CD8-positive, alpha-beta memory T cell (primary cell): Measurements from ENCODE around the gene FAM89B. TPM values are rescaled to one million over a fixed set of nuclear protein-coding genes. Genes with fewer than 3 reads are reported as not detected.

Source experiments
- CTCF ChIA-PET: fragments of 350-600 bp; sonication (Branson Sonifier 250); formaldehyde crosslinking; loops from one replicate; lab custom pipeline; 2021; ENCODE audit warnings: antibody characterized with exemption; lab: Charles Lee
- POLR2A ChIA-PET: fragments of 350-600 bp; sonication (Branson Sonifier 250); formaldehyde crosslinking; loops from one replicate; lab custom pipeline; 2021; ENCODE audit warnings: antibody characterized with exemption; lab: Charles Lee
- DNase-seq, 5 donors: peaks; one replicate each; pipeline versions ENCODE4 v3.0.0 to v3.0.0-alpha.2; 2020 to 2022; ENCODE audit warnings: mixed read lengths in 1 of 5
- H3K27ac ChIP-seq: one replicate; pipeline ENCODE4 v1.7.0; 2013; ENCODE audit warnings: low read depth, mild to moderate bottlenecking, low read length, moderate library complexity
- H3K27me3 ChIP-seq: 2 replicates; pipeline ENCODE4 v1.7.0; 2013; ENCODE audit warnings: low read length, mild to moderate bottlenecking; ENCODE audit not compliant: insufficient read depth, poor library complexity, severe bottlenecking
- H3K36me3 ChIP-seq: 2 replicates; pipeline ENCODE4 v1.7.0; 2013; ENCODE audit warnings: mild to moderate bottlenecking, low read length, moderate library complexity; ENCODE audit not compliant: insufficient read depth
- H3K4me1 ChIP-seq: 2 replicates; pipeline ENCODE4 v1.7.0; 2013; ENCODE audit warnings: mild to moderate bottlenecking, low read length, moderate library complexity; ENCODE audit not compliant: insufficient read depth
- H3K4me3 ChIP-seq: 2 replicates; pipeline ENCODE4 v1.7.0; 2013; ENCODE audit warnings: mild to moderate bottlenecking, low read length
- H3K9me3 ChIP-seq: 2 replicates; pipeline ENCODE4 v1.7.0; 2013; ENCODE audit warnings: mild to moderate bottlenecking, low read length
- H3K27ac Mint-ChIP-seq, 8 donors: one replicate each; pipeline ENCODE4 v1.8.0; 2020 to 2021; ENCODE audit warnings: mixed read lengths in 8 of 8, mild to moderate bottlenecking in 6 of 8, inconsistent platforms in 3 of 8, moderate library complexity in 3 of 8
- H3K27me3 Mint-ChIP-seq, 2 donors: one replicate each; pipeline ENCODE4 v1.8.0; 2020 to 2021; ENCODE audit warnings: mixed read lengths in 2 of 2, mild to moderate bottlenecking in 1 of 2, moderate library complexity in 1 of 2
- H3K36me3 Mint-ChIP-seq, 3 donors: one replicate each; pipeline ENCODE4 v1.8.0; 2020 to 2021; ENCODE audit warnings: mixed read lengths in 3 of 3, inconsistent platforms in 1 of 3, mild to moderate bottlenecking in 1 of 3
- H3K4me1 Mint-ChIP-seq, 3 donors: one replicate each; pipeline ENCODE4 v1.8.0; 2020 to 2021; ENCODE audit warnings: mixed read lengths in 3 of 3, inconsistent platforms in 1 of 3, mild to moderate bottlenecking in 1 of 3
- H3K4me3 Mint-ChIP-seq, 7 donors: one replicate each; pipeline ENCODE4 v1.8.0; 2020 to 2021; ENCODE audit warnings: mixed read lengths in 7 of 7, mild to moderate bottlenecking in 6 of 7, moderate library complexity in 4 of 7, inconsistent platforms in 2 of 7
- H3K9me3 Mint-ChIP-seq, 5 donors: one replicate each; pipeline ENCODE4 v1.8.0; 2020 to 2022; ENCODE audit warnings: mixed read lengths in 5 of 5, mild to moderate bottlenecking in 3 of 5, moderate library complexity in 2 of 5, inconsistent platforms in 1 of 5
- polyA plus RNA-seq: library from polyadenylated mRNA; unstranded; fragments of 300-500 nt; fragmentation: Illumina TruSeq; gene quantifications from one replicate; pipeline ENCODE4 v1.2.3, GENCODE V29; 2021
- total RNA-seq, 2 experiments: library from RNA; stranded (reverse); gene quantifications; one replicate each; pipeline ENCODE4 v1.2.3, GENCODE V29; 2021

Gene FAM89B
- total and polyA plus RNA-seq, 3 experiments from 2014 or later = 30.8 to 138 (median 34.1) TPM

GRCh38 chr11:65554057-65554818, 18.1 kb upstream of the FAM89B start:
- no peaks in the 10 kb centered on the region for H3K9me3 Mint-ChIP-seq

GRCh38 chr11:65554842-65555430, 17.4 kb upstream of the FAM89B start:
- H3K4me3 Mint-ChIP-seq = peak overlapping the region; percentile 32 to 85 (median 64)
- Histone ChIP-seq H3K27ac (no peak overlapping the region), H3K36me3 (no peaks in the 10 kb centered on the region), H3K4me3 (no peak overlapping the region), H3K27me3 (no peaks in the 10 kb centered on the region), H3K4me1 (peaks cover 69% of the 10 kb centered on the region), H3K9me3 (no peaks in the 10 kb centered on the region)
- peaks cover 50 to 68% (median 51%) of the 10 kb centered on the region in 3 donors for H3K4me1 Mint-ChIP-seq
- no peak for DNase-seq
- peak overlapping the region; percentile 75 to 98 (median 88) for H3K27ac Mint-ChIP-seq
- H3K36me3 Mint-ChIP-seq = peaks cover 0 to 11% (median 9%) of the 10 kb centered on the region in 3 donors
- H3K9me3 Mint-ChIP-seq = no peaks in the 10 kb centered on the region
- ChIA-PET POLR2A (interaction anchor here (1.5 kb wide), 1 partner anchor 11 kb away, joined by 17 read pairs; no protein-coding TSS in a partner anchor), CTCF (interaction anchor here (0.7 to 1.6 kb wide), 3 partner anchors 10 to 33 kb away, joined by 3 to 7 read pairs (median 3); no protein-coding TSS in a partner anchor)
- H3K27me3 Mint-ChIP-seq = peaks cover 0 to 2% of the 10 kb centered on the region in 2 donors

More at GRCh38 chr11:65554057-65554818, 18.1 kb upstream of the FAM89B start:
- H3K4me1 Mint-ChIP-seq = peaks cover 51 to 65% (median 52%) of the 10 kb centered on the region in 3 donors
- peaks cover 0 to 2% of the 10 kb centered on the region in 2 donors for H3K27me3 Mint-ChIP-seq
- ChIA-PET CTCF (interaction anchor here (3.5 to 4.1 kb wide), 3 partner anchors 13 to 34 kb away, joined by 14 to 41 read pairs (median 24); partner anchors contain the start of gene ZNRD2), POLR2A (interaction anchor here (1.5 kb wide), 2 partner anchors 12 kb away, joined by 5 to 17 read pairs; no protein-coding TSS in a partner anchor)
- Histone ChIP-seq H3K36me3 (no peaks in the 10 kb centered on the region), H3K4me3 (peak overlapping the region; percentile 41), H3K4me1 (peaks cover 63% of the 10 kb centered on the region), H3K27ac (peak overlapping the region; percentile 51), H3K27me3 (no peaks in the 10 kb centered on the region), H3K9me3 (no peaks in the 10 kb centered on the region)
- peak overlapping the region; percentile 75 to 98 (median 88) for H3K27ac Mint-ChIP-seq
- DNase-seq = peak in 1 of 5 donors; percentile 43
- H3K36me3 Mint-ChIP-seq = peaks cover under 1 to 15% (median 10%) of the 10 kb centered on the region in 3 donors
- peak overlapping the region; percentile 49 to 85 (median 70) for H3K4me3 Mint-ChIP-seq

GRCh38 chr11:65555693-65556231, 16.6 kb upstream of the FAM89B start:
- H3K9me3 ChIP-seq = no peaks in the 10 kb centered on the region
- Mint-ChIP-seq H3K4me3 (peak overlapping the region in 5 of 7 donors; percentile 23 to 92 (median 87)), H3K27me3 (peaks cover 0 to 2% of the 10 kb centered on the region in 2 donors), H3K27ac (peak overlapping the region; percentile 61 to 98 (median 87)), H3K9me3 (no peaks in the 10 kb centered on the region), H3K4me1 (peaks cover 54 to 76% (median 55%) of the 10 kb centered on the region in 3 donors), H3K36me3 (peaks cover 0 to 11% (median 9%) of the 10 kb centered on the region in 3 donors)
- peaks cover 77% of the 10 kb centered on the region for H3K4me1 ChIP-seq
- DNase-seq = no peak
- peak overlapping the region; percentile 8 for H3K4me3 ChIP-seq
- POLR2A ChIA-PET = interaction anchor here (1.5 kb wide), 1 partner anchor 10 kb away, joined by 17 read pairs; no protein-coding TSS in a partner anchor
- H3K27ac ChIP-seq = no peak overlapping the region
- H3K27me3 ChIP-seq = no peaks in the 10 kb centered on the region
- CTCF ChIA-PET = interaction anchor here (0.7 to 2.0 kb wide), 4 partner anchors 9 to 32 kb away, joined by 3 to 14 read pairs (median 5); no protein-coding TSS in a partner anchor
- no peaks in the 10 kb centered on the region for H3K36me3 ChIP-seq

- DNase-seq = no peak
- CTCF ChIA-PET = interaction anchor here (0.6 to 2.0 kb wide), 5 partner anchors 9 to 31 kb away, joined by 3 to 14 read pairs (median 4); partner anchors contain the start of gene ZNRD2
- H3K27ac ChIP-seq = peak overlapping the region; percentile 31
Measured at GRCh38 chr11:65556470-65557279, 15.7 kb upstream of the FAM89B start.

GRCh38 chr11:65557280-65558001, 14.9 kb upstream of the FAM89B start:
- H3K4me1 ChIP-seq = peaks cover 65% of the 10 kb centered on the region
- peak overlapping the region; percentile 80 to 94 (median 91) for H3K4me3 Mint-ChIP-seq

More at GRCh38 chr11:65556470-65557279, 15.7 kb upstream of the FAM89B start:
- no peaks in the 10 kb centered on the region for H3K27me3 ChIP-seq
- H3K36me3 ChIP-seq = no peaks in the 10 kb centered on the region
- H3K4me1 ChIP-seq = peaks cover 73% of the 10 kb centered on the region
- H3K36me3 Mint-ChIP-seq = peaks cover 0 to 7% (median 5%) of the 10 kb centered on the region in 3 donors
- peak overlapping the region; percentile 53 for H3K4me3 ChIP-seq
- H3K4me1 Mint-ChIP-seq = peaks cover 49 to 73% (median 50%) of the 10 kb centered on the region in 3 donors
- peaks cover 0 to 2% of the 10 kb centered on the region in 2 donors for H3K27me3 Mint-ChIP-seq
- no peaks in the 10 kb centered on the region for H3K9me3 Mint-ChIP-seq
- H3K9me3 ChIP-seq = no peaks in the 10 kb centered on the region
- POLR2A ChIA-PET = interaction anchor here (0.6 to 1.2 kb wide), 5 partner anchors 8 to 530 kb away, joined by 3 to 6 read pairs (median 3); no protein-coding TSS in a partner anchor
- H3K4me3 Mint-ChIP-seq = peak overlapping the region; percentile 80 to 94 (median 91)
- peak overlapping the region; percentile 84 to 98 (median 93) for H3K27ac Mint-ChIP-seq

More at GRCh38 chr11:65557280-65558001, 14.9 kb upstream of the FAM89B start:
- Mint-ChIP-seq H3K27ac (peak overlapping the region; percentile 84 to 97 (median 93)), H3K27me3 (peaks cover 0 to 3% of the 10 kb centered on the region in 2 donors), H3K4me1 (peaks cover 41 to 69% (median 46%) of the 10 kb centered on the region in 3 donors), H3K36me3 (peaks cover 0 to 2% (median 1%) of the 10 kb centered on the region in 3 donors), H3K9me3 (no peaks in the 10 kb centered on the region)
- POLR2A ChIA-PET = interaction anchor here (0.6 to 1.2 kb wide), 4 partner anchors 9 to 531 kb away, joined by 3 to 6 read pairs (median 4); no protein-coding TSS in a partner anchor
- H3K9me3 ChIP-seq = no peaks in the 10 kb centered on the region
- H3K36me3 ChIP-seq = no peaks in the 10 kb centered on the region
- no peaks in the 10 kb centered on the region for H3K27me3 ChIP-seq
- CTCF ChIA-PET = interaction anchor here (1.3 to 2.0 kb wide), 3 partner anchors 8 to 16 kb away, joined by 4 to 14 read pairs (median 7); partner anchors contain the start of gene ZNRD2
- peak overlapping the region; percentile 31 for H3K27ac ChIP-seq
- peak overlapping the region; percentile 53 for H3K4me3 ChIP-seq
- no peak for DNase-seq
